ENCODE results near the gene TXNDC17. TPM values are rescaled to one million over a fixed set of nuclear protein-coding genes. Genes with fewer than 3 reads are reported as not detected.

TXNDC17 gene
- total and polyA plus RNA-seq, 2 of the 13 experiments (the other 11 are each of a cell fraction or from before 2014, with no cell fraction given) = 188 to 266 TPM

GRCh38 chr17:6651919-6652452 is 11.1 kb downstream of the TXNDC17 start (continued):
- TF ChIP-seq ZNF232 (CRISPR knock-in tag; IDR thresholded peaks at IDR 0.05; ENCODE audit: borderline replicate concordance) (peak; percentile 97), ZSCAN30 (CRISPR knock-in tag; IDR thresholded peaks at IDR 0.05) (peak; percentile 97), ZNF766 (CRISPR knock-in tag; IDR thresholded peaks at IDR 0.05; ENCODE audit: borderline replicate concordance) (peak; percentile 88; the same call in 1 of the 2 replicates), RELA (CRISPR knock-in tag; IDR thresholded peaks at IDR 0.05) (no peak; the same call in 1 of the 2 replicates), ATRX (CRISPR knock-in tag; IDR thresholded peaks at IDR 0.05; ENCODE audit: borderline replicate concordance) (no peak), HOMEZ (CRISPR knock-in tag; IDR thresholded peaks at IDR 0.05; ENCODE audit: low read depth) (no peak), PRMT3 (CRISPR knock-in tag; IDR thresholded peaks at IDR 0.05; ENCODE audit: borderline replicate concordance, low read depth) (peak; percentile 97; the same call in 1 of the 2 replicates), SNRNP70 (IDR thresholded peaks at IDR 0.05; ENCODE audit: low read depth, low read length) (no peak), SOX5 (CRISPR knock-in tag; IDR thresholded peaks at IDR 0.05; ENCODE audit: borderline replicate concordance) (peak; percentile 50; the same call in 1 of the 2 replicates), ZNF543 (CRISPR knock-in tag; IDR thresholded peaks at IDR 0.05) (peak; percentile 98), TCF7L2 (IDR thresholded peaks at IDR 0.05; ENCODE audit: low read depth, low read length) (no peak), TFDP1 (CRISPR knock-in tag; IDR thresholded peaks at IDR 0.05; ENCODE audit: borderline replicate concordance) (peak; percentile 97), TRAFD1 (CRISPR knock-in tag; IDR thresholded peaks at IDR 0.05; ENCODE audit: borderline replicate concordance) (no peak), RFX3 (CRISPR knock-in tag; IDR thresholded peaks at IDR 0.05) (no peak), ZNF720 (CRISPR knock-in tag; IDR thresholded peaks at IDR 0.05) (peak; percentile 60; the same call in 1 of the 2 replicates), ZNF143 (CRISPR knock-in tag; IDR thresholded peaks at IDR 0.05) (no peak)
- TF ChIP-seq, protein P1, sequence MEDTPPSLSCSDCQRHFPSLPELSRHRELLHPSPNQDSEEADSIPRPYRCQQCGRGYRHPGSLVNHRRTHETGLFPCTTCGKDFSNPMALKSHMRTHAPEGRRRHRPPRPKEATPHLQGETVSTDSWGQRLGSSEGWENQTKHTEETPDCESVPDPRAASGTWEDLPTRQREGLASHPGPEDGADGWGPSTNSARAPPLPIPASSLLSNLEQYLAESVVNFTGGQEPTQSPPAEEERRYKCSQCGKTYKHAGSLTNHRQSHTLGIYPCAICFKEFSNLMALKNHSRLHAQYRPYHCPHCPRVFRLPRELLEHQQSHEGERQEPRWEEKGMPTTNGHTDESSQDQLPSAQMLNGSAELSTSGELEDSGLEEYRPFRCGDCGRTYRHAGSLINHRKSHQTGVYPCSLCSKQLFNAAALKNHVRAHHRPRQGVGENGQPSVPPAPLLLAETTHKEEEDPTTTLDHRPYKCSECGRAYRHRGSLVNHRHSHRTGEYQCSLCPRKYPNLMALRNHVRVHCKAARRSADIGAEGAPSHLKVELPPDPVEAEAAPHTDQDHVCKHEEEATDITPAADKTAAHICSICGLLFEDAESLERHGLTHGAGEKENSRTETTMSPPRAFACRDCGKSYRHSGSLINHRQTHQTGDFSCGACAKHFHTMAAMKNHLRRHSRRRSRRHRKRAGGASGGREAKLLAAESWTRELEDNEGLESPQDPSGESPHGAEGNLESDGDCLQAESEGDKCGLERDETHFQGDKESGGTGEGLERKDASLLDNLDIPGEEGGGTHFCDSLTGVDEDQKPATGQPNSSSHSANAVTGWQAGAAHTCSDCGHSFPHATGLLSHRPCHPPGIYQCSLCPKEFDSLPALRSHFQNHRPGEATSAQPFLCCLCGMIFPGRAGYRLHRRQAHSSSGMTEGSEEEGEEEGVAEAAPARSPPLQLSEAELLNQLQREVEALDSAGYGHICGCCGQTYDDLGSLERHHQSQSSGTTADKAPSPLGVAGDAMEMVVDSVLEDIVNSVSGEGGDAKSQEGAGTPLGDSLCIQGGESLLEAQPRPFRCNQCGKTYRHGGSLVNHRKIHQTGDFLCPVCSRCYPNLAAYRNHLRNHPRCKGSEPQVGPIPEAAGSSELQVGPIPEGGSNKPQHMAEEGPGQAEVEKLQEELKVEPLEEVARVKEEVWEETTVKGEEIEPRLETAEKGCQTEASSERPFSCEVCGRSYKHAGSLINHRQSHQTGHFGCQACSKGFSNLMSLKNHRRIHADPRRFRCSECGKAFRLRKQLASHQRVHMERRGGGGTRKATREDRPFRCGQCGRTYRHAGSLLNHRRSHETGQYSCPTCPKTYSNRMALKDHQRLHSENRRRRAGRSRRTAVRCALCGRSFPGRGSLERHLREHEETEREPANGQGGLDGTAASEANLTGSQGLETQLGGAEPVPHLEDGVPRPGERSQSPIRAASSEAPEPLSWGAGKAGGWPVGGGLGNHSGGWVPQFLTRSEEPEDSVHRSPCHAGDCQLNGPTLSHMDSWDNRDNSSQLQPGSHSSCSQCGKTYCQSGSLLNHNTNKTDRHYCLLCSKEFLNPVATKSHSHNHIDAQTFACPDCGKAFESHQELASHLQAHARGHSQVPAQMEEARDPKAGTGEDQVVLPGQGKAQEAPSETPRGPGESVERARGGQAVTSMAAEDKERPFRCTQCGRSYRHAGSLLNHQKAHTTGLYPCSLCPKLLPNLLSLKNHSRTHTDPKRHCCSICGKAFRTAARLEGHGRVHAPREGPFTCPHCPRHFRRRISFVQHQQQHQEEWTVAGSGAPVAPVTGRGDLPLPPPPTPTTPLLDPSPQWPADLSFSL (CRISPR knock-in tag; IDR thresholded peaks at IDR 0.05) = no peak
- TF ChIP-seq, protein P2, sequence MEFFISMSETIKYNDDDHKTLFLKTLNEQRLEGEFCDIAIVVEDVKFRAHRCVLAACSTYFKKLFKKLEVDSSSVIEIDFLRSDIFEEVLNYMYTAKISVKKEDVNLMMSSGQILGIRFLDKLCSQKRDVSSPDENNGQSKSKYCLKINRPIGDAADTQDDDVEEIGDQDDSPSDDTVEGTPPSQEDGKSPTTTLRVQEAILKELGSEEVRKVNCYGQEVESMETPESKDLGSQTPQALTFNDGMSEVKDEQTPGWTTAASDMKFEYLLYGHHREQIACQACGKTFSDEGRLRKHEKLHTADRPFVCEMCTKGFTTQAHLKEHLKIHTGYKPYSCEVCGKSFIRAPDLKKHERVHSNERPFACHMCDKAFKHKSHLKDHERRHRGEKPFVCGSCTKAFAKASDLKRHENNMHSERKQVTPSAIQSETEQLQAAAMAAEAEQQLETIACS (CRISPR knock-in tag; IDR thresholded peaks at IDR 0.05) = peak; percentile 46

Data from HepG2 (cell line).